HL-60/S4 (cell line): ENCODE data around the gene LHPP.

Source experiments
- in situ Hi-C: fragments of 300-500 bp; cut with MboI; formaldehyde crosslinking; loops from 2 replicates; pipeline ENCODE4 v1.14.3; 2022; ENCODE audit warnings: low sequenced_read_pairs

Gene LHPP

GRCh38 chr10:124494046-124494807, 32.6 kb downstream of the LHPP start:
- in situ Hi-C loops, result no loop called here

GRCh38 chr10:124495162-124495561, 33.5 kb downstream of the LHPP start:
- in situ Hi-C loops, result no loop called here

- in situ Hi-C loops, result no loop called here
Observed at GRCh38 chr10:124495725-124496124, 34.1 kb downstream of the LHPP start.

- in situ Hi-C loops, result no loop called here
Observed at GRCh38 chr10:124496150-124496549, 34.5 kb downstream of the LHPP start.

- in situ Hi-C loops, result no loop called here
Observed at GRCh38 chr10:124496620-124497019, 35.0 kb downstream of the LHPP start.

GRCh38 chr10:124497196-124497881, 35.7 kb downstream of the LHPP start:
- in situ Hi-C loops, result no loop called here

GRCh38 chr10:124498056-124498455, 36.4 kb downstream of the LHPP start:
- in situ Hi-C loops, result no loop called here

- in situ Hi-C loops, result no loop called here
Observed at GRCh38 chr10:124500757-124501156, 39.1 kb downstream of the LHPP start.

- in situ Hi-C loops, result no loop called here
Observed at GRCh38 chr10:124504711-124505110, 43.1 kb downstream of the LHPP start.

- in situ Hi-C loops, result no loop called here
Observed at GRCh38 chr10:124505279-124505678, 43.7 kb downstream of the LHPP start.

- in situ Hi-C loops, result no loop called here
Observed at GRCh38 chr10:124508070-124508667, 46.5 kb downstream of the LHPP start.

GRCh38 chr10:124508907-124509454, 47.4 kb downstream of the LHPP start:
- in situ Hi-C loops, result no loop called here

GRCh38 chr10:124509880-124510632, 48.4 kb downstream of the LHPP start:
- in situ Hi-C loops, result no loop called here

GRCh38 chr10:124510759-124511158, 49.1 kb downstream of the LHPP start:
- in situ Hi-C loops, result no loop called here

- in situ Hi-C loops, result no loop called here
Observed at GRCh38 chr10:124511205-124512039, 49.8 kb downstream of the LHPP start.

GRCh38 chr10:124512040-124512428, 50.4 kb downstream of the LHPP start:
- in situ Hi-C loops, result no loop called here

GRCh38 chr10:124512600-124512999, 51.0 kb downstream of the LHPP start:
- in situ Hi-C loops, result no loop called here

GRCh38 chr10:124515244-124515970, 53.8 kb downstream of the LHPP start:
- in situ Hi-C loops, result no loop called here

- in situ Hi-C loops, result no loop called here
Observed at GRCh38 chr10:124516181-124516580, 54.6 kb downstream of the LHPP start.
